ENCODE results near the gene DVL2. TPM values are rescaled to one million over a fixed set of nuclear protein-coding genes. Genes with fewer than 3 reads are reported as not detected.
A peak's percentile ranks its signal among the peaks of the same experiment; 100 is the strongest.

The DVL2 gene
- total RNA-seq, 1 experiment from 2014 or later: 45.7 TPM

- BruUV-seq (replicated peaks): no TSS peak
- no peak overlapping the region for H3K27ac Mint-ChIP-seq (ENCODE audit: unreplicated experiment)
- no peak for DNase-seq
- peak overlapping the region; percentile 75 for H3K4me3 Mint-ChIP-seq (ENCODE audit: low read depth, unreplicated experiment)
- intact Hi-C loops (cut with micrococcal nuclease; ENCODE audit: unreplicated experiment): loop anchor here (2.0 kb wide), 1 partner anchor 13 kb away; the partner anchor contains the start of gene YBX2
- no peak for TF ChIP-seq CTCF (IDR thresholded peaks at IDR 0.05; ENCODE audit: unreplicated experiment)
- peaks cover 14% of the 10 kb centered on the region for H3K36me3 Mint-ChIP-seq (ENCODE audit: insufficient read depth, unreplicated experiment)
- peaks cover 16% of the 10 kb centered on the region for H3K4me1 Mint-ChIP-seq (ENCODE audit: low read depth, unreplicated experiment)
- H3K27me3 Mint-ChIP-seq (ENCODE audit: unreplicated experiment): peaks cover 27% of the 10 kb centered on the region
- CTCF ChIA-PET: no interaction called here
- no peaks in the 10 kb centered on the region for H3K9me3 Mint-ChIP-seq (ENCODE audit: low read depth, unreplicated experiment)
These were observed 47.8 kb upstream of the DVL2 start for GRCh38 chr17:7281953-7282751.

GRCh38 chr17:7281074-7281952, 47.0 kb upstream of the DVL2 start, which contains the start of gene SLC2A4:
SLC2A4 (plus strand) TSS chr17:7281718; CDS start chr17:7281935, 217 bp downstream.
- Mint-ChIP-seq H3K27ac (ENCODE audit: unreplicated experiment) (no peak within 1 kb of the TSS), H3K9me3 (ENCODE audit: low read depth, unreplicated experiment) (no peaks in the 10 kb centered on the region), H3K27me3 (ENCODE audit: unreplicated experiment) (peaks cover 19% of the 10 kb centered on the region), H3K36me3 (ENCODE audit: insufficient read depth, unreplicated experiment) (peaks cover 14% of the 10 kb centered on the region), H3K4me3 (ENCODE audit: low read depth, unreplicated experiment) (peak within 1 kb of the TSS; percentile 75), H3K4me1 (ENCODE audit: low read depth, unreplicated experiment) (peaks cover 16% of the 10 kb centered on the region)
- CTCF ChIA-PET: interaction anchor here (0.6 to 2.9 kb wide), 6 partner anchors 9 to 279 kb away, joined by 3 to 14 read pairs (median 3); partner anchors contain the start of gene PHF23
- no TSS peak for BruUV-seq (replicated peaks)
- intact Hi-C loops (cut with micrococcal nuclease; ENCODE audit: unreplicated experiment): loop anchor here (2.0 kb wide), 1 partner anchor 13 kb away; the partner anchor contains the start of gene YBX2
- peak; percentile 91 for DNase-seq
- TF ChIP-seq CTCF (IDR thresholded peaks at IDR 0.05; ENCODE audit: unreplicated experiment): no peak

GRCh38 chr17:7280519-7281073, 46.3 kb upstream of the DVL2 start:
- peak overlapping the region; percentile 75 for H3K4me3 Mint-ChIP-seq (ENCODE audit: low read depth, unreplicated experiment)
- intact Hi-C loops (cut with micrococcal nuclease; ENCODE audit: unreplicated experiment): loop anchor here (1.0 to 2.0 kb wide), 2 partner anchors 14 to 66 kb away; partner anchors contain the start of gene YBX2
- peak; percentile 77 for DNase-seq
- peaks cover 14% of the 10 kb centered on the region for H3K36me3 Mint-ChIP-seq (ENCODE audit: insufficient read depth, unreplicated experiment)
- no TSS peak for BruUV-seq (replicated peaks)
- H3K9me3 Mint-ChIP-seq (ENCODE audit: low read depth, unreplicated experiment): no peaks in the 10 kb centered on the region
- peak; percentile 81 for TF ChIP-seq CTCF (IDR thresholded peaks at IDR 0.05; ENCODE audit: unreplicated experiment)
- H3K27ac Mint-ChIP-seq (ENCODE audit: unreplicated experiment): no peak overlapping the region
- CTCF ChIA-PET: interaction anchor here (0.5 to 2.9 kb wide), 5 partner anchors 16 to 280 kb away, joined by 3 to 14 read pairs (median 3); no protein-coding TSS in a partner anchor
- H3K27me3 Mint-ChIP-seq (ENCODE audit: unreplicated experiment): peaks cover 14% of the 10 kb centered on the region
- H3K4me1 Mint-ChIP-seq (ENCODE audit: low read depth, unreplicated experiment): peaks cover 16% of the 10 kb centered on the region

GRCh38 chr17:7279448-7279847, 45.1 kb upstream of the DVL2 start:
- Mint-ChIP-seq H3K9me3 (ENCODE audit: low read depth, unreplicated experiment) (no peaks in the 10 kb centered on the region), H3K36me3 (ENCODE audit: insufficient read depth, unreplicated experiment) (peaks cover 14% of the 10 kb centered on the region), H3K27ac (ENCODE audit: unreplicated experiment) (no peak overlapping the region), H3K4me1 (ENCODE audit: low read depth, unreplicated experiment) (peaks cover 16% of the 10 kb centered on the region), H3K27me3 (ENCODE audit: unreplicated experiment) (peaks cover 14% of the 10 kb centered on the region), H3K4me3 (ENCODE audit: low read depth, unreplicated experiment) (peak overlapping the region; percentile 75)
- no peak for DNase-seq
- no TSS peak for BruUV-seq (replicated peaks)
- intact Hi-C loops (cut with micrococcal nuclease; ENCODE audit: unreplicated experiment): no loop called here
- CTCF ChIA-PET: interaction anchor here (2.9 kb wide), 1 partner anchor 17 kb away, joined by 14 read pairs; no protein-coding TSS in a partner anchor
- no peak for TF ChIP-seq CTCF (IDR thresholded peaks at IDR 0.05; ENCODE audit: unreplicated experiment)

All from Calu3 (cell line).